ENCODE measurements around the gene CYP27B1. TPM values are rescaled to one million over a fixed set of nuclear protein-coding genes. Genes with fewer than 3 reads are reported as not detected.
"Not testable (repeated sequence)": the region's sequence is repeated elsewhere in the genome, so short reads cannot be mapped to it uniquely, and the experiment has no call there.

CYP27B1 gene
- total RNA-seq, 1 experiment from 2014 or later: 1.8 TPM

GRCh38 chr12:57775044-57775443, 8.2 kb upstream of the CYP27B1 start:
- H3K9me3 Mint-ChIP-seq (ENCODE audit: low read depth, unreplicated experiment): no peaks in the 10 kb centered on the region
- no peak overlapping the region for H3K27ac Mint-ChIP-seq (ENCODE audit: unreplicated experiment)
- H3K36me3 Mint-ChIP-seq (ENCODE audit: insufficient read depth, unreplicated experiment): peaks cover 46% of the 10 kb centered on the region
- TF ChIP-seq CTCF (IDR thresholded peaks at IDR 0.05; ENCODE audit: unreplicated experiment): no peak
- DNase-seq: no peak
- no TSS peak for BruUV-seq (replicated peaks)
- no peaks in the 10 kb centered on the region for H3K27me3 Mint-ChIP-seq (ENCODE audit: unreplicated experiment)
- no peak overlapping the region for H3K4me3 Mint-ChIP-seq (ENCODE audit: low read depth, unreplicated experiment)
- peaks cover 8% of the 10 kb centered on the region for H3K4me1 Mint-ChIP-seq (ENCODE audit: low read depth, unreplicated experiment)
- intact Hi-C loops (cut with micrococcal nuclease; ENCODE audit: unreplicated experiment): no loop called here
- CTCF ChIA-PET: interaction anchor here (0.7 kb wide), 1 partner anchor 36 kb away, joined by 3 read pairs; no protein-coding TSS in a partner anchor

- H3K4me1 Mint-ChIP-seq (ENCODE audit: low read depth, unreplicated experiment); BruUV-seq (replicated peaks); H3K27me3 Mint-ChIP-seq (ENCODE audit: unreplicated experiment); intact Hi-C loops (cut with micrococcal nuclease; ENCODE audit: unreplicated experiment); H3K27ac Mint-ChIP-seq (ENCODE audit: unreplicated experiment); H3K4me3 Mint-ChIP-seq (ENCODE audit: low read depth, unreplicated experiment); DNase-seq; CTCF ChIA-PET; H3K9me3 Mint-ChIP-seq (ENCODE audit: low read depth, unreplicated experiment): not testable (repeated sequence)
- H3K36me3 Mint-ChIP-seq (ENCODE audit: insufficient read depth, unreplicated experiment): peaks cover 46% of the 10 kb centered on the region
These were observed 7.8 kb upstream of the CYP27B1 start for GRCh38 chr12:57774634-57775033.

DNA sequence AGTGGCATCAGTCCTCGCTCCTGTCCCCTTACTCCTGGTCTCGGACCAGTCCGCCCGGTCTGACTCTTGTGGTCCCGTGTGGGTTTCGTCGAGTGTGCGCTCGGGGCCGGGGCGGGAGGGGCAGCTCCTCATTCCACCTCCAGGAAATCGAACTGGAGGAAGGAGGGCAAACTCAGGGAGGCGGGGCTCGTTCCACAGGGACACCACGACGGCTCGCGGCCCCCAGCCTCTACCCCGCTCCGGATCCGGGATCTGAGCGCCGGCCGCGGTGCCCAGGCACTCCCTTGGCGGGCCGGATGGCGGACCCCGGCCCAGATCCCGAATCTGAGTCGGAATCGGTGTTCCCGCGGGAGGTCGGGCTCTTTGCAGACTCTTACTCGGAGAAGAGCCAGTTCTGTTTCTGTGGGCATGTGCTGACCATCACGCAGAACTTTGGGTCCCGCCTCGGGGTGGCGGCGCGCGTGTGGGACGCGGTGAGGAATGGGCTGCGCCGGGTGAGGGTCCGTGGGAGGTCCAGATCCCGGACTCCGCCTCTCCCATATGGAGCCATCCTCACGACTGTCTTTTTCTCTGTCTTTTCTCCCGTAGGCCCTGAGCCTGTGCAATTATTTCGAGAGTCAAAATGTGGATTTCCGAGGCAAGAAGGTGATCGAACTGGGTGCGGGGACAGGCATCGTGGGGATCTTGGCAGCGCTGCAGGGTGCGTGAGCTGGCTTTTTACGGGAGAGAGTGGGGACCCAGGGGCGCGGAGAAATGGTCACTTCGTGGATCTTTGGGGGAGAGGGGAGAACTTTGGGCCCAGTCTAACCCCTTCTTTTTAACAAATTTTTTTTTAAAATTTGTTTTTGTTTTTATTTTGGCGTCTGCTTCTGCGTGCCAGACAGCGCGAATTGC, 5.8 kb upstream of the CYP27B1 start, which contains the start of gene EEF1AKMT3:
TSS of gene EEF1AKMT3 (plus strand) at position 186 of the 894 bp plus-strand sequence. CDS start at position 297, 111 bp downstream.
- peaks cover 8% of the 10 kb centered on the region for H3K4me1 Mint-ChIP-seq (ENCODE audit: low read depth, unreplicated experiment)
- no peaks in the 10 kb centered on the region for H3K9me3 Mint-ChIP-seq (ENCODE audit: low read depth, unreplicated experiment)
- TF ChIP-seq CTCF (IDR thresholded peaks at IDR 0.05; ENCODE audit: unreplicated experiment): no peak
- H3K27ac Mint-ChIP-seq (ENCODE audit: unreplicated experiment): peak within 1 kb of the TSS; percentile 93
- intact Hi-C loops (cut with micrococcal nuclease; ENCODE audit: unreplicated experiment): no loop called here
- CTCF ChIA-PET: interaction anchor here (0.8 to 1.0 kb wide), 3 partner anchors 10 to 16 kb away, joined by 3 to 6 read pairs (median 3); partner anchors contain the start of gene TSFM
- H3K4me3 Mint-ChIP-seq (ENCODE audit: low read depth, unreplicated experiment): peak within 1 kb of the TSS; percentile 84
- BruUV-seq (replicated peaks): no TSS peak
- H3K27me3 Mint-ChIP-seq (ENCODE audit: unreplicated experiment): no peaks in the 10 kb centered on the region
- DNase-seq: peak; percentile 70
- H3K36me3 Mint-ChIP-seq (ENCODE audit: insufficient read depth, unreplicated experiment): peaks cover 40% of the 10 kb centered on the region

GRCh38 chr12:57771873-57772428, 5.1 kb upstream of the CYP27B1 start, which contains the start of gene METTL1:
Gene METTL1, minus strand, starts transcription at chr12:57772105. Its CDS starts 22 bp downstream, at chr12:57772083.
- Mint-ChIP-seq H3K4me1 (ENCODE audit: low read depth, unreplicated experiment) (peaks cover 10% of the 10 kb centered on the region), H3K9me3 (ENCODE audit: low read depth, unreplicated experiment) (no peaks in the 10 kb centered on the region), H3K27ac (ENCODE audit: unreplicated experiment) (peak within 1 kb of the TSS; percentile 93), H3K36me3 (ENCODE audit: insufficient read depth, unreplicated experiment) (peaks cover 45% of the 10 kb centered on the region), H3K27me3 (ENCODE audit: unreplicated experiment) (peaks cover 3% of the 10 kb centered on the region), H3K4me3 (ENCODE audit: low read depth, unreplicated experiment) (peak within 1 kb of the TSS; percentile 84)
- no TSS peak for BruUV-seq (replicated peaks)
- CTCF ChIA-PET: interaction anchor here (0.8 to 1.0 kb wide), 3 partner anchors 11 to 15 kb away, joined by 3 to 6 read pairs (median 3); partner anchors contain the start of gene TSFM
- no peak for TF ChIP-seq CTCF (IDR thresholded peaks at IDR 0.05; ENCODE audit: unreplicated experiment)
- peak; percentile 95 for DNase-seq
- intact Hi-C loops (cut with micrococcal nuclease; ENCODE audit: unreplicated experiment): no loop called here

Measured in Calu3 (cell line).